Activated CD8-positive, alpha-beta memory T cell treated with anti-CD3 and anti-CD28 coated beads, Interleukin-2, amount 10 ng/mL, durations not matched to agents 7 days and 5 days (primary cell): ENCODE data around the gene GPR160. TPM values are rescaled to one million over a fixed set of nuclear protein-coding genes. Genes with fewer than 3 reads are reported as not detected.

Experiments used
- ATAC-seq: fragments of 150-1000 bp; cut with Tn5 transposase; one replicate; pipeline ENCODE4 v1.10.0; 2021; ENCODE audit warnings: moderate library complexity
- CTCF ChIA-PET: fragments of 350-600 bp; sonication (Branson Sonifier 250); formaldehyde crosslinking; loops from one replicate; lab custom pipeline; 2021; ENCODE audit warnings: antibody characterized with exemption; lab: Charles Lee
- DNase-seq: peaks from one replicate; pipeline ENCODE4 v3.0.0-alpha.2; 2020
- H3K27ac Mint-ChIP-seq: one replicate; pipeline ENCODE4 v1.8.0; 2021; ENCODE audit warnings: mild to moderate bottlenecking, mixed read lengths
- H3K27me3 Mint-ChIP-seq: one replicate; pipeline ENCODE4 v1.8.0; 2021; ENCODE audit warnings: mixed read lengths
- H3K36me3 Mint-ChIP-seq: one replicate; pipeline ENCODE4 v1.8.0; 2021; ENCODE audit warnings: mild to moderate bottlenecking, mixed read lengths
- H3K4me1 Mint-ChIP-seq: one replicate; pipeline ENCODE4 v1.8.0; 2021; ENCODE audit warnings: mixed read lengths
- H3K4me3 Mint-ChIP-seq: one replicate; pipeline ENCODE4 v1.8.0; 2021; ENCODE audit warnings: mild to moderate bottlenecking, moderate library complexity, mixed read lengths
- H3K9me3 Mint-ChIP-seq: one replicate; pipeline ENCODE4 v1.8.0; 2022; ENCODE audit warnings: low read depth, mixed read lengths
- total RNA-seq, 2 experiments: library from RNA; stranded (reverse); gene quantifications; one replicate each; pipeline ENCODE4 v1.2.3, GENCODE V29; 2021

The GPR160 gene
- total RNA-seq, 2 experiments from 2014 or later = 3.6 to 6.4 TPM

DNA sequence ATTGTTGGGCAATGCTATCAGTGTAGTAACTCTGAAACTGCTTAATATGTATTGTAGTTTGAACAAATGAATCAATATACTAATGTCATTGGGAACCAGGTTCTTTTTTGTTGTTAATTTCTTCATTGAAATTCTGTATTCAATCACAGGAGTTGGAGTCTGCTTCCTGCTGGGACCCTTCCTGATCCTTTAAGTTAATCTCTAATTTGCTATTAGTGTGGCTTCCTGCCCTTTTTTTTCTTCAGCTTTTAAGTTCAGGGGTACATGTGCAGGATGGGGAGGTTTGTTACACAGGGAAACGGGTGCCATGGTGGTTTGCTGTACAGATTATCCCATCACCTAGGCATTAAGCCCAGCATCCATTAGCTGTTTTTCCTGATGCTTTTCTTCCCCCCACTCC is 21.7 kb downstream of the GPR160 start:
- H3K4me3 Mint-ChIP-seq = no peak overlapping the region
- peaks cover 46% of the 10 kb centered on the region for H3K4me1 Mint-ChIP-seq
- H3K27me3 Mint-ChIP-seq = no peaks in the 10 kb centered on the region
- no peaks in the 10 kb centered on the region for H3K9me3 Mint-ChIP-seq
- no peak overlapping the region for H3K27ac Mint-ChIP-seq
- ATAC-seq (no peak), DNase-seq (no peak)
- CTCF ChIA-PET = interaction anchor here (1.1 kb wide), 1 partner anchor 22 kb away, joined by 4 read pairs; the partner anchor contains the start of gene GPR160
- peaks cover 2% of the 10 kb centered on the region for H3K36me3 Mint-ChIP-seq

DNA sequence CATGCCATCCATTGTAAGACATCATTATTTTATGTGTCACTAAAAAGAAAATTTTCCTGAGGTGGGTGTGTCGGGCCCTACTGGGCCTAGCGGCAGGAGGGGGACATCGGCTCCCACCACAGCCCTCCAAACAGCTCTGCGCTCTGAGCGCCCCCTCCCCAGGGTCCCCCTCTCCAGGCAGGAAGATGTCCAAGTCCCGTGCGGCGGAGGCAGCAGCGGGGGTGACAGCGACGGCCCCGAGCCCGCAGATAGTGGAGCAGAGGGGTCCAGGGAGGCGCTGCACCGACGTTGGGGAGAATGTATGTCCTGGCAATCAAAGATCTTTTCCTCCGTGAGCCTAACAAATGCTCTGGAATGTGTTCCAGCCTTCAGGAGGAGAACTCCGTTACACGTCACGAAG is 24.3 kb downstream of the GPR160 start:
- DNase-seq (no peak), ATAC-seq (no peak)
- Mint-ChIP-seq H3K27ac (no peak overlapping the region), H3K4me3 (no peak overlapping the region), H3K36me3 (peaks cover 4% of the 10 kb centered on the region), H3K9me3 (no peaks in the 10 kb centered on the region), H3K4me1 (peaks cover 21% of the 10 kb centered on the region), H3K27me3 (no peaks in the 10 kb centered on the region)
- CTCF ChIA-PET = no interaction called here

DNA sequence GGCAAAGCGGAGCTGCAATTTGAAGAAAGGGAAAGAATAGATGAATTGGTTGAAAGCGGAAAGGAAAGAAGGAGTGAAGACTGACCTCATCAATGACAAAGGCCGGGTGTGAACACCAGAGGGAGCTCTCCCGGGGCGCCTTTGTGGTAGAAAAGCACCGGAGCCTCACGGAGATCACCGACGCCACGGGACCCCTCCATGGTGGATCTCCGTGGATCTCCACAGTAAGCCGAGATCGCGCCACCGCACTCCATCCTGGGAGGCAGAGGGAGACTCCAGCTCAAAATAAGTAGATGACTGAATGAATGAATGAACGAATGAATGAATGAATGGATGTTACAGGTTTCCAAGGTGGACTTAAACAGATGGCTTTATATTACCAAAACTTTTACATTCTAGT is 25.0 kb downstream of the GPR160 start:
- Mint-ChIP-seq H3K36me3 (peaks cover 4% of the 10 kb centered on the region), H3K4me1 (peaks cover 14% of the 10 kb centered on the region), H3K9me3 (no peaks in the 10 kb centered on the region), H3K4me3 (no peak overlapping the region), H3K27me3 (no peaks in the 10 kb centered on the region), H3K27ac (no peak overlapping the region)
- CTCF ChIA-PET = interaction anchor here (0.6 kb wide), 1 partner anchor 56 kb away, joined by 3 read pairs; no protein-coding TSS in a partner anchor
- no peak for DNase-seq
- ATAC-seq = no peak

DNA sequence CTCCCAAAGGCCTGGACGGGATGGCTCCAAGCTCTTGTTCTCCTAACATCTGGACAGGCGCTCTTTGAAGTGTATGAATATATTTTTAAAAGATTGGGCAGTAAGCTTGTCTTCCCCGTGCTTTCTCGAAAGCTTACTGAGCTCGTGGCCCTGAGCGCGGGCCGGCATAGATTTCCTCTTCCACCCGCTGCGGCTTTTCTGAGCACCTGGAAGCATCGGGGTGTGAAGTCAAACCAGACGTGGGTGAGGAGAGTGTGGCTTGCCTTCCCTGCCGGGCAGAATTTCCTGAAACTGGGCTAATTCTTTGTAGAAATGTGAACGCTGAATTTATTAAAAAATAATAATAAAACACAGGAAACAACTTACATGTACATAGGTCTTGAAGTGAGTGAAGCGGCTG is 25.9 kb downstream of the GPR160 start:
- no peaks in the 10 kb centered on the region for H3K27me3 Mint-ChIP-seq
- H3K9me3 Mint-ChIP-seq = no peaks in the 10 kb centered on the region
- DNase-seq = no peak
- no peak overlapping the region for H3K4me3 Mint-ChIP-seq
- CTCF ChIA-PET = no interaction called here
- H3K27ac Mint-ChIP-seq = no peak overlapping the region
- ATAC-seq = no peak
- peaks cover 4% of the 10 kb centered on the region for H3K36me3 Mint-ChIP-seq
- peaks cover 6% of the 10 kb centered on the region for H3K4me1 Mint-ChIP-seq

DNA sequence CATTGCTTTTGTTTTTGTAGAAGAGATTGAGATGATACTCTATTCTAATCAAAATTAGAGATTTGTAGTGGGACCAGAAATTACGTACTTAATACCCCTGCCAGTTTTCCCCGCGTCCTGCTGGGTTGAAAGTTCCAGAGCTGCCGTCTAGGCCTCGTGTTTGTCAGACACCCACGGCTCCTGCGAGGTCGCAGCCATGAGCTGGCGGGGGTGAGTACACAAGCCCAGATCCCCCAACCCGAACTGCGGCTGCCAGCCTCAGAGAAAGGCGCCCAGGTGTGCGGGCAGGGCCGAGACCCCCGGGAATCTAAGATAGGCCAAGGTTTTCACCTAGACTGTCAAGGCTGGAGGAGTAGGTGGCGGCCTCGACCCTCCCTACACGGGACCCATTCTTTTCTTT is 26.3 kb downstream of the GPR160 start:
- H3K9me3 Mint-ChIP-seq = no peaks in the 10 kb centered on the region
- ATAC-seq (no peak), DNase-seq (no peak)
- CTCF ChIA-PET = no interaction called here
- H3K36me3 Mint-ChIP-seq = peaks cover 5% of the 10 kb centered on the region
- peaks cover 4% of the 10 kb centered on the region for H3K4me1 Mint-ChIP-seq
- no peak overlapping the region for H3K27ac Mint-ChIP-seq
- H3K27me3 Mint-ChIP-seq = no peaks in the 10 kb centered on the region
- H3K4me3 Mint-ChIP-seq = no peak overlapping the region

DNA sequence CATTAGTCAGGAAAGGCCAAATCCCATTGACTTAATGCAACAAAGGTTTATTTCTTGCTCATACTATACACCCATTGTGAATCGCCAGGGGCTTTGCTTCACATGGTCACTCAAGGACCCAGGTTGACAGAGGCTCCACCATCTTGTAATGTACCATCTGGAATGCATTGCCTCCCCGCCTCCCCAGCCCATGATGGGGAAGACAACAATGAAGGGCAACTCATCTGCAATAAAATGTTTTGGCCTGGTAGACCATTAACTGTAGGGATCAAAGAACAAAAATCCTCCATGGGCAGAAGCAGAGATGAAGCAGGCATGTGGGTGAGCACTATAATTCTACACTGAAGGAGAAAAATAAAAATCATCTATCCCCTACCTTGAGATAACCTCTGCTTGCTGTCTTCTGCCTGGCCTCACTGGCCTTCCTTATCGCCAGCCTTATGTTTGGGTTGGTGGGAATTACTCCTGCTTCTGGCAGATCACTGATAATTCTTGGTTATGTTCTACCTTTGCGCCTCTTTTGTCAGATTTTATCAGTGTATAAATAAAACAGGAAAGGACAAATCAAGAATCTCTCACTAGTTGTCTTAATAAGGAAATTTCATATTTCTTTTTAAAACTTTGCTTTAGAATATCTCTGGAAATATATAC is 37.8 kb downstream of the GPR160 start:
- no peak overlapping the region for H3K4me3 Mint-ChIP-seq
- no peak overlapping the region for H3K27ac Mint-ChIP-seq

DNA sequence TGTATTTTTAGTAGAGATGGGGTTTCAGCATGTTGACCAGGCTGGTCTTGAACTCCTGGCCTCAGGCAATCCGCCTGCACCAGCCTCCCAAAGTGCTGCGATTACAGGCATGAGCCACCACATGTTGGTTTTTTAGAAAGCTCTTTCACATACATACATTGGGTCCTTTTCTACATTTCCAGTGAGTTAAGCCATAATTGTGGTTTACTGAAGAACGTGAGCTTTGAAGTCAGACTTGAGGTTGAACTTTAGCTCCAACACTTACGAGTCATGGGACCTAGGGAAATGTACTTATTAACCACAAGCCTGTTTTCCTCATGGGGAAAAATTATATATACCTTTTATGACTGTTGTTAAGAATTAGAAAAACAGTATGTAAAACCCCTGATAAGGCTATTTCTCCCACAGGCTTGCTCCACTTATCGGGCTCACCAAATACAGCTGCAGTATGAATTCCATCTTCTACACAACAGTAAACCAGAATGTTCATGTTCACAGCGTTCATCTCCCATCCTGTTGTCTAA is 39.0 kb downstream of the GPR160 start:
- DNase-seq = no peak
- no peak overlapping the region for H3K27ac Mint-ChIP-seq
- no peaks in the 10 kb centered on the region for H3K4me1 Mint-ChIP-seq
- ATAC-seq = no peak
- peaks cover 21% of the 10 kb centered on the region for H3K36me3 Mint-ChIP-seq
- H3K9me3 Mint-ChIP-seq = peaks cover 4% of the 10 kb centered on the region
- H3K27me3 Mint-ChIP-seq = no peaks in the 10 kb centered on the region
- CTCF ChIA-PET = no interaction called here
- no peak overlapping the region for H3K4me3 Mint-ChIP-seq

More for the DNA sequence above, 37.8 kb downstream of the GPR160 start:
- no peak for ATAC-seq
- Mint-ChIP-seq H3K36me3 (peaks cover 25% of the 10 kb centered on the region), H3K27me3 (no peaks in the 10 kb centered on the region), H3K4me1 (no peaks in the 10 kb centered on the region), H3K9me3 (peaks cover 4% of the 10 kb centered on the region)
- CTCF ChIA-PET = no interaction called here
- DNase-seq = no peak

DNA sequence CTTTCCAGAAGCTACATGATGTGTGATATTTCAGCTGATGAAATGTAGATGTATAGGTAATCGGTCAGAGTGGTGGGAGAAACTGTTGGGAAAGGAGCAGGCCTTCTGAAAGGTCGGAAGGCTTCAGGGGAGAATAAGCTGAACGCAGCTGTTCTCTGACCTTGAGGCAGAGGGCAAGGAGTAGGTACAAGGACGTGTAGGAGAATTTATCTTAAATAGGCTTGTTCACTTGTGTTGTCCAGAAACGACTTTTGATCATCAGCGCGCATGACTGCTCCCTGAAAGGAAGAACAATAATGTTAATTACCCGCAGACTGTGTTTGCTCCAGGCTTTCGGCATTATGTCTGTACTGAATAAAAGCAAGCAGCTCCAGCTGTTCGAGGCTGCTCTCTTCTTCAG is 39.6 kb downstream of the GPR160 start:
- Mint-ChIP-seq H3K27me3 (no peaks in the 10 kb centered on the region), H3K36me3 (peaks cover 18% of the 10 kb centered on the region), H3K4me1 (no peaks in the 10 kb centered on the region), H3K9me3 (peaks cover 4% of the 10 kb centered on the region), H3K27ac (no peak overlapping the region), H3K4me3 (no peak overlapping the region)
- CTCF ChIA-PET = no interaction called here
- DNase-seq (no peak), ATAC-seq (no peak)

DNA sequence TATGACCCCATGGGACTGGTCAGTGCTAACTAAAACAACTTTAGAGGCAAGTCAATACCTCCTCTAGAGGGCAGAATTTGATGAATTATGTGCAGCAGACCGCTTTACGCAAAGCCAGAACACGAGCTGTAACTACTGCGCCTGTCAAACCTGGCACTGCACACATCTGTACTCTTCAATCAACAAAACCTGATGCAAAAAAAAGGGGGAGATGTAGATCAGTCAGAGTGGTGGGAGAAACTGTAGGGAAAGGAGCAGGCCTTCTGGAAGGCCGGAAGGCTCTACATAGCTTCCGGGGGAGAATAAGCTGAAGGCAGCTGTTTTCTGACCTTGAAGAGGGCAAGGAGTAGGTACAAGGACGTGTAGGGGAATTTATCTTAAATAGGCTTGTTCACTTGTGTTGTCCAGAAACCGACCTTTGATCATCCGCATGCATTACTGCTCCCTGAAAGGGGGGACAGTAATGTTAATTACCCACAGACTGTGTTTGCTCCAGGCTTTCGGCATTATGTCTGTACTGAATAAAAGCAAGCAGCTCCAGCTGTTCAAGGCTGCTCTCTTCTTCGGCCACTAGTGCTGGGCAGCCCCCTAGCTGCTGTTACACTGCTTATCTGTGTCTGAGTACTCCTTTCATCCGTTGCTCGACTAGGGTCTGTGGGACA is 41.0 kb downstream of the GPR160 start:
- CTCF ChIA-PET = interaction anchor here (0.9 kb wide), 1 partner anchor 21 kb away, joined by 3 read pairs; no protein-coding TSS in a partner anchor
- peaks cover 2% of the 10 kb centered on the region for H3K4me1 Mint-ChIP-seq
- no peak for ATAC-seq
- no peak overlapping the region for H3K4me3 Mint-ChIP-seq
- H3K27ac Mint-ChIP-seq = no peak overlapping the region
- peaks cover 12% of the 10 kb centered on the region for H3K36me3 Mint-ChIP-seq
- H3K27me3 Mint-ChIP-seq = no peaks in the 10 kb centered on the region
- DNase-seq = no peak
- no peaks in the 10 kb centered on the region for H3K9me3 Mint-ChIP-seq

DNA sequence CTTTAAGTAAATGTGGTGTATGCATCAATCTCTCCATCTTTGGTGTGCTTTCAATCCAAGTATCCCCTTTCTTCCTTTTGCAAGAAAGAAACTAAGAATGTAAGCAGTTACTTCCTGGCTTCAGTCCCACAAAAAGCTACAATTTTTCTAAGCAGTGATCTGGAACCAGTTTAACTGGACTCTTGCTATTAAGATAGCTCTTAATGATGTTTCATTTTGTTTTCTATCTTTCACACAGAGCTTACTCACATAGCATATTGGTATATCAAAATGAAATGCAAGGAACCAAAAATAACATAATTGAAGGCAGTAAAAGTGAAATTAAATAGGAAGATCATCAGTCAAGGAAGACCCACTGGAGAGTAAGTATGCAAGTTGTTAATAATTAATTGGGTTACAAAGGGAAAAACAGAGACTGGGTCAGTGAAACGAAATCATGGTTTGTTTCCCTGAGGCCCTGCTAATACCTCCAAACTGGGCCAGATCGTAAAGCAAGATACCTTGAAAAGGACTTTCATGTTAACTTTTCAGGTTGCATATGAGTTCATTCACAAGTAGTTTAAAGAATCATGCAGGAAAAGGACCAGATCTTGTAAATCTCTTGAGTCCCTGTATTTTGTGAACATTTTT is 41.9 kb downstream of the GPR160 start:
- DNase-seq = no peak
- ATAC-seq = no peak

DNA sequence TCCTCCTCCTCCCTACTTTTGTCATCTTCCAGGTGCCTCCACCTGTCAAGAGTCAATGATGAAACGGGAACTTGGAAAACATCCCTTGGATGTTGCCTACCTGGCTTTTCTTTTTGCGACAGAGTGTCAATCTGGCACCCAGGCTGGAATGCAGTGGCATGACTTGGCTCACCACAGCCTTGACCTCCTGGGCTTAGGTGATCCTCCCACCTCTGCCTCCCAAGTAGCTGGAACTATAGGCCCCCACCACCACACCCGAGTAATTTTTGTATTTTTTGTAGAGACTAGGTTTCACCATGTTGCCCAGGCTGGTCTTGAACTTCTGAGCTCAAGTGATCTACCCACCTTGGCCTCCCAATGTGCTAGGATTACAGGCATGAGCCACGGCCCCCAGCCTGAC is 42.8 kb downstream of the GPR160 start:
- no peaks in the 10 kb centered on the region for H3K27me3 Mint-ChIP-seq
- H3K4me1 Mint-ChIP-seq = peaks cover 2% of the 10 kb centered on the region
- H3K9me3 Mint-ChIP-seq = no peaks in the 10 kb centered on the region
- H3K27ac Mint-ChIP-seq = no peak overlapping the region
- H3K4me3 Mint-ChIP-seq = no peak overlapping the region
- CTCF ChIA-PET = interaction anchor here (0.6 to 1.1 kb wide), 2 partner anchors 122 to 214 kb away, joined by 3 read pairs; no protein-coding TSS in a partner anchor
- DNase-seq (no peak), ATAC-seq (no peak)
- peaks cover 17% of the 10 kb centered on the region for H3K36me3 Mint-ChIP-seq

More for the DNA sequence above, 41.9 kb downstream of the GPR160 start:
- Mint-ChIP-seq H3K36me3 (peaks cover 15% of the 10 kb centered on the region), H3K9me3 (no peaks in the 10 kb centered on the region), H3K4me1 (peaks cover 2% of the 10 kb centered on the region), H3K27ac (no peak overlapping the region), H3K4me3 (no peak overlapping the region), H3K27me3 (no peaks in the 10 kb centered on the region)
- CTCF ChIA-PET = interaction anchor here (0.6 to 1.1 kb wide), 2 partner anchors 123 to 213 kb away, joined by 3 read pairs; no protein-coding TSS in a partner anchor

DNA sequence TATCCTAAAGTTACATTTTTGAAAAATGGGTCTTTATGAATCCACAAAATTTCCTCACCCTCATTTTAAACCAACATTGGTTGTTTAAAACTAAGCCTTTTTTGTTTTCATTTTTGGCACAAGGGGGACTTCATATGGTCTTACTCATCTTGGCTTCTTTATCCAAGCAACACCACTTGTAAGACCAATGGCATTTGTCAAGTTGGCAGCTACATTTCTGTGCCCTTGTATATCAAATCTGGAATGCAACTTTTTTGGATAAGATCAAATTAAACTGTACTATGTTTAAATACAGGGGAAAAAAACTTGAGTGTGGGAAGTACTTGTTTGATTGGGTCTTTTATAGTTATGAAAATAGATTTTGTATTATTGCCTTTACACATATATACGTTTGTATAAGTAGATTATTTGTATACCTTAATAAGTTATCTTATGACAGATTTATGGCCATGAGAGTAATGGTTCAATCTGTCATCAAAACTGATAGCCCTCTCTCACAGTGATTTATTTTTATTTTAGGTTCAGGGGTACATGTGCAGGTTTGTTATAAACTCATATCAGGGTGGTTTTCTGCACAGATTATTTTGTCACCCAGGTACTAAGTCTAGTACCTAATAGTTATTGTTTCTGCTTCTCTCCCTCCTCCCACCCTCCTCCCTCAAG is 43.4 kb downstream of the GPR160 start:
- ATAC-seq (no peak), DNase-seq (no peak)
- CTCF ChIA-PET = no interaction called here
- H3K27ac Mint-ChIP-seq = no peak overlapping the region
- no peaks in the 10 kb centered on the region for H3K27me3 Mint-ChIP-seq
- H3K4me1 Mint-ChIP-seq = peaks cover 2% of the 10 kb centered on the region
- H3K4me3 Mint-ChIP-seq = no peak overlapping the region
- peaks cover 17% of the 10 kb centered on the region for H3K36me3 Mint-ChIP-seq
- no peaks in the 10 kb centered on the region for H3K9me3 Mint-ChIP-seq

DNA sequence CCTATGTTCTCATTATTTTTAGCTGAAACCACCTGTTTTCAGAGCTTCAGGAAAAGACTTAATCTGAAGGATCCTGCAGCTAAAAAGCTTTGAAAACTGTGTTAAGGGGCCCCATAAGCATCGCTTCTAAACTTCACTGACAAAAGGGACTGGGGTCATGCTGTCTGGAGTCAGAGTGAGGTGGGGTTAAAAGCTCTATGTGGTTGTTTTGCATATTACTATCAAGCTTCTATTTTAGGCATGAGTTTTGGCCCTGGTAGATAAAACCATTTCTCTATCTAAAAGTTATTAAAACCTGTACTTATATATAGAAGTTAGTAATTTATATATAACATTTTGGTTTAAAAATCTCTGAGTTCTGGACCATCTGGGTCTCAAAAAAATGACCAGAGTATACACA is 45.5 kb downstream of the GPR160 start:
- no peak for ATAC-seq
- H3K27me3 Mint-ChIP-seq = no peaks in the 10 kb centered on the region
- no peak for DNase-seq
- no peaks in the 10 kb centered on the region for H3K9me3 Mint-ChIP-seq
- H3K36me3 Mint-ChIP-seq = peaks cover 20% of the 10 kb centered on the region
- H3K4me3 Mint-ChIP-seq = no peak overlapping the region
- no peak overlapping the region for H3K27ac Mint-ChIP-seq
- CTCF ChIA-PET = interaction anchor here (0.8 kb wide), 1 partner anchor 19 kb away, joined by 3 read pairs; no protein-coding TSS in a partner anchor
- peaks cover 2% of the 10 kb centered on the region for H3K4me1 Mint-ChIP-seq
